IMR-90 (cell line): ENCODE measurements around the gene CFAP221. TPM values are rescaled to one million over a fixed set of nuclear protein-coding genes. Genes with fewer than 3 reads are reported as not detected.

Experiments
- ATAC-seq: fragments of 200-7000 bp; cut with Tn5 transposase; 2 replicates; pipeline ENCODE4 v1.9.1; 2020; ENCODE audit warnings: low read depth, mild to moderate bottlenecking, moderate library complexity
- BruUV-seq: library from RNA; stranded (reverse); fragments of 400-500 nt; replicated peaks from 2 replicates; lab custom pipeline; 2021; lab: Mats Ljungman, UMichigan
- CTCF ChIA-PET: fragments of 300-600 bp; formaldehyde crosslinking; extraction: SDS; loops from one replicate; lab custom pipeline; 2021; ENCODE audit warnings: antibody characterized with exemption; lab: Yijun Ruan, JAX
- POLR2A ChIA-PET: fragments of 300-600 bp; sonication (Branson Sonifier 250); formaldehyde crosslinking; loops from one replicate; lab custom pipeline; 2022; ENCODE audit warnings: antibody characterized with exemption; ENCODE audit not compliant: unreplicated experiment; lab: Charles Lee
- DNase-seq: peaks from one replicate; pipeline ENCODE4 v3.0.0; 2013
- H2AFZ ChIP-seq: replicated peaks from 2 replicates; pipeline ENCODE3; 2013; ENCODE audit warnings: low read length, mild to moderate bottlenecking; ENCODE audit not compliant: poor library complexity
- H2AK5ac ChIP-seq: 2 replicates; pipeline ENCODE4 v1.6.1; 2013; ENCODE audit warnings: low read depth, low read length, inconsistent platforms
- H2AK9ac ChIP-seq: replicated peaks from 2 replicates; pipeline ENCODE3; 2013; ENCODE audit warnings: mild to moderate bottlenecking, low read depth, low read length, moderate library complexity; ENCODE audit not compliant: poor library complexity
- H2BK120ac ChIP-seq: 2 replicates; pipeline ENCODE4 v1.6.1; 2013; ENCODE audit warnings: low read depth, low read length, inconsistent platforms
- H2BK15ac ChIP-seq: 3 replicates; pipeline ENCODE4 v1.6.1; 2013; ENCODE audit warnings: low read depth, low read length, inconsistent platforms
- H2BK20ac ChIP-seq: 2 replicates; pipeline ENCODE4 v1.6.1; 2013; ENCODE audit warnings: low read depth, mild to moderate bottlenecking, inconsistent platforms, low read length, moderate library complexity
- H2BK5ac ChIP-seq: 2 replicates; pipeline ENCODE4 v1.6.1; 2013; ENCODE audit warnings: mild to moderate bottlenecking, low read depth, low read length, inconsistent platforms; ENCODE audit not compliant: poor library complexity, severe bottlenecking
- H3K14ac ChIP-seq: replicated peaks from 2 replicates; pipeline ENCODE4 v1.6.1; 2013; ENCODE audit warnings: low read depth, low read length, inconsistent platforms
- H3K18ac ChIP-seq: 2 replicates; pipeline ENCODE4 v1.6.1; 2013; ENCODE audit warnings: low read depth, low read length, control low read depth
- H3K23ac ChIP-seq: 2 replicates; pipeline ENCODE4 v1.6.1; 2013; ENCODE audit warnings: low read depth, low read length, inconsistent platforms
- H3K27ac ChIP-seq: 2 replicates; pipeline ENCODE4 v1.5.1; 2013; ENCODE audit warnings: mild to moderate bottlenecking, control low read depth, low read length; ENCODE audit not compliant: insufficient read depth
- H3K27me3 ChIP-seq: 2 replicates; pipeline ENCODE4 v1.6.1; 2013; ENCODE audit warnings: low read length; ENCODE audit not compliant: control insufficient read depth, insufficient read depth
- H3K36me3 ChIP-seq: 2 replicates; pipeline ENCODE4 v1.6.1; 2013; ENCODE audit warnings: low read length, mixed read lengths; ENCODE audit not compliant: control insufficient read depth, insufficient read depth
- H3K4ac ChIP-seq: 2 replicates; pipeline ENCODE4 v1.6.1; 2013; ENCODE audit warnings: low read depth, low read length, inconsistent platforms
- H3K4me1 ChIP-seq: 2 replicates; pipeline ENCODE4 v1.6.1; 2013; ENCODE audit warnings: low read length, mixed read lengths; ENCODE audit not compliant: control insufficient read depth, insufficient read depth
- H3K4me2 ChIP-seq: 2 replicates; pipeline ENCODE4 v1.6.1; 2013; ENCODE audit warnings: low read depth, mild to moderate bottlenecking, control low read depth, low read length, moderate library complexity
- H3K4me3 ChIP-seq: 2 replicates; pipeline ENCODE4 v1.5.1; 2013; ENCODE audit warnings: low read depth, mild to moderate bottlenecking, control low read depth, low read length, moderate library complexity; ENCODE audit not compliant: insufficient read depth
- H3K56ac ChIP-seq: 2 replicates; pipeline ENCODE4 v1.6.1; 2013; ENCODE audit warnings: low read length, inconsistent platforms; ENCODE audit not compliant: insufficient read depth; ENCODE audit errors: extremely low read depth
- H3K79me1 ChIP-seq, 2 experiments: 2 replicates each; pipeline ENCODE4 v1.6.1; 2013; ENCODE audit warnings: low read length in 2 of 2, inconsistent platforms in 1 of 2, low read depth in 1 of 2
- H3K9ac ChIP-seq: 2 replicates; pipeline ENCODE4 v1.6.1; 2013; ENCODE audit warnings: low read depth, low read length, control low read depth
- H3K9me1 ChIP-seq: 2 replicates; pipeline ENCODE4 v1.6.1; 2013; ENCODE audit warnings: low read length, inconsistent platforms; ENCODE audit not compliant: insufficient read depth
- H3K9me3 ChIP-seq: 2 replicates; pipeline ENCODE4 v1.6.1; 2013; ENCODE audit warnings: low read length; ENCODE audit not compliant: control insufficient read depth, insufficient read depth
- H4K20me1 ChIP-seq: 2 replicates; pipeline ENCODE4 v1.6.1; 2013; ENCODE audit warnings: low read length, inconsistent platforms; ENCODE audit not compliant: insufficient read depth
- H4K5ac ChIP-seq: 2 replicates; pipeline ENCODE4 v1.6.1; 2013; ENCODE audit warnings: mild to moderate bottlenecking, low read depth, low read length, control low read depth
- H4K8ac ChIP-seq, 2 experiments: 2 replicates each; pipeline ENCODE4 v1.6.1; 2013; ENCODE audit warnings: low read depth in 2 of 2, low read length in 2 of 2, control low read depth in 1 of 2, inconsistent platforms in 1 of 2
- H4K91ac ChIP-seq: 2 replicates; pipeline ENCODE4 v1.6.1; 2013; ENCODE audit warnings: low read depth, low read length, inconsistent platforms; ENCODE audit not compliant: insufficient read depth
- MXI1 ChIP-seq: IDR thresholded peaks from 2 replicates; pipeline ENCODE4 v1.6.1; 2012; ENCODE audit warnings: low read depth, mild to moderate bottlenecking, low read length, moderate library complexity, borderline replicate concordance
- NFE2L2 ChIP-seq: fragments of 150-350 bp; IDR thresholded peaks from 2 replicates; pipeline ENCODE4 v1.6.1; 2016; ENCODE audit warnings: low read depth, mild to moderate bottlenecking, low read length
- WGBS, 2 experiments: methylation state at CpG; one replicate each; pipeline versions ENCODE4 v1.1.5 to v1.1.7; 2013; ENCODE audit warnings: missing lambda C conversion rate in 2 of 2; ENCODE audit not compliant: insufficient read length in 1 of 2; ENCODE audit errors: extremely low coverage in 2 of 2; 5-methylcytosine and 5-hydroxymethylcytosine counted together
- dilution Hi-C: fragments of 300-500 bp; cut with HindIII; formaldehyde crosslinking; loops from one replicate; pipeline ENCODE4 v1.14.3; 2018; ENCODE audit warnings: low sequenced_read_pairs; ENCODE audit not compliant: unreplicated experiment
- in situ Hi-C: fragments of 300-500 bp; cut with MboI; formaldehyde crosslinking; loops from 3 replicates; pipeline ENCODE4 v1.14.3; 2019; ENCODE audit warnings: low sequenced_read_pairs, inconsistent platforms, mixed read lengths
- intact Hi-C: fragments of 100-400 bp; cut with micrococcal nuclease; formaldehyde crosslinking; loops from 2 replicates; pipeline ENCODE4 v1.10.0; 2022
- polyA plus RNA-seq, 3 experiments: library from polyadenylated mRNA; depleted of rRNA; stranded (reverse); fragments of >200 nt; gene quantifications; 2 replicates each; pipeline ENCODE4 v1.2.3, GENCODE V29; 2012; ENCODE audit warnings: low replicate concordance in 1 of 3
- total RNA-seq: library from RNA; depleted of rRNA; stranded (reverse); fragments of >200 nt; gene quantifications from 2 replicates; pipeline ENCODE4 v1.2.3, GENCODE V29; 2012
- TF ChIP-seq, protein P1 (sequence below): fragments of 150-350 bp; IDR thresholded peaks from 2 replicates; pipeline ENCODE4 v1.6.1; 2016; ENCODE audit warnings: low read depth, mild to moderate bottlenecking, low read length, moderate library complexity, borderline replicate concordance

The CFAP221 gene
- total and polyA plus RNA-seq, 2 of the 4 experiments (the other 2 are of a cell fraction) = not detected

DNA sequence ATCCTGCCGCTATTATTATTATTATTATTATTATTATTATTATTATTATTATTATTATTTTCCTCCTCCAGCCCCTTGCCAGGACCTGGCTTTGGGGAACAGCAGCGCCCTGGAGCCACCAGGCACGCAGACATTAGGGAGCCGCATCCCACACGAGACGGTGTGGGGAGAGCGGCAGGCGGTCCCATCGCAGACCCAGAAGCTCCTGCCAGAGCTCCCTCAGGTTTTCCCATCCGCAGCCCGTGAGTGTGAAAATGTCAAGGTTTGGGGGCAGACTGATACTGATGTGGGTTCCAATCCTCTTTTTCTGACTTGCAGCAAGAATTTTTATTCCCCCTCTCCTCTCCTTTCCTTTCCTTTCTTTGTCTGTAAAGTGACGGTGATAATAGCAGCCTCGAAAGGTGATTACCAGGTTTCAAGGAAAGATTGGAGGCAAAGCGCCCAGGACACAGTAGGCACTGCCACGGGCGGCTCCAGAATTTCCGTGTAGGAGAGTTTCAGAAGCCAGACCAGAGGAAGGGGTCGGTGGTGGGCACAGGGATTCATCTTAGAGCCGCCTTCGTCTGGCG lies 20.8 kb upstream of the CFAP221 start:
- intact Hi-C loops (no loop called here), dilution Hi-C loops (no loop called here), in situ Hi-C loops (no loop called here)
- Histone ChIP-seq H2BK15ac (no peak overlapping the region), H3K23ac (no peak overlapping the region), H4K5ac (no peak overlapping the region), H2AK9ac (no peak overlapping the region), H2AFZ (no peak overlapping the region), H3K56ac (no peak overlapping the region), H3K4ac (no peak overlapping the region), H3K18ac (no peak overlapping the region), H3K79me1 (no peaks in the 10 kb centered on the region), H3K9me1 (no peaks in the 10 kb centered on the region), H3K14ac (no peak overlapping the region), H2AK5ac (no peak overlapping the region), H3K9me3 (no peaks in the 10 kb centered on the region), H3K4me2 (no peak overlapping the region), H3K4me1 (no peaks in the 10 kb centered on the region), H2BK20ac (no peak overlapping the region), H3K4me3 (no peak overlapping the region), H4K20me1 (no peaks in the 10 kb centered on the region), H3K27ac (no peak overlapping the region), H2BK120ac (no peak overlapping the region), H3K27me3 (peaks cover 32% of the 10 kb centered on the region), H4K8ac (no peak overlapping the region), H3K36me3 (no peaks in the 10 kb centered on the region), H4K91ac (no peak overlapping the region), H3K9ac (no peak overlapping the region), H2BK5ac (no peak overlapping the region)
- no CpG with 5 or more reads among the region's 21 CpGs for WGBS, 2 experiments
- ChIA-PET POLR2A (no interaction called here), CTCF (no interaction called here)
- BruUV-seq = no TSS peak
- ATAC-seq (no peak), DNase-seq (no peak)
- TF ChIP-seq, protein P1, sequence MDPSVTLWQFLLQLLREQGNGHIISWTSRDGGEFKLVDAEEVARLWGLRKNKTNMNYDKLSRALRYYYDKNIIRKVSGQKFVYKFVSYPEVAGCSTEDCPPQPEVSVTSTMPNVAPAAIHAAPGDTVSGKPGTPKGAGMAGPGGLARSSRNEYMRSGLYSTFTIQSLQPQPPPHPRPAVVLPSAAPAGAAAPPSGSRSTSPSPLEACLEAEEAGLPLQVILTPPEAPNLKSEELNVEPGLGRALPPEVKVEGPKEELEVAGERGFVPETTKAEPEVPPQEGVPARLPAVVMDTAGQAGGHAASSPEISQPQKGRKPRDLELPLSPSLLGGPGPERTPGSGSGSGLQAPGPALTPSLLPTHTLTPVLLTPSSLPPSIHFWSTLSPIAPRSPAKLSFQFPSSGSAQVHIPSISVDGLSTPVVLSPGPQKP = no peak
- TF ChIP-seq NFE2L2 (no peak), MXI1 (no peak)
